Measurements from ENCODE around the gene ADAMTS16.

The ADAMTS16 gene

GRCh38 chr5:5326115-5326758 is 186.1 kb downstream of the ADAMTS16 start:
- DNase-seq (ENCODE audit: low read depth, low spot score), result no peak

GRCh38 chr5:5327126-5327525 is 187.0 kb downstream of the ADAMTS16 start:
- TF ChIP-seq EZH2 (IDR thresholded peaks at IDR 0.05), result no peak
- no peak for TF ChIP-seq FOXP2 (optimal IDR thresholded peaks at IDR 0.05; ENCODE audit: control extremely low read depth, extremely low read length, insufficient read depth)
- TF ChIP-seq POLR2AphosphoS5 (IDR thresholded peaks at IDR 0.05; ENCODE audit: borderline replicate concordance, low read depth, low read length), result no peak
- H3K9ac ChIP-seq (ENCODE audit: insufficient read length), result no peak overlapping the region
- H3K27ac ChIP-seq, result no peak overlapping the region
- H3K4me3 ChIP-seq, result no peak overlapping the region
- no peaks in the 10 kb centered on the region for H3K36me3 ChIP-seq (ENCODE audit: insufficient read depth, low read length)
- no peak for DNase-seq (ENCODE audit: low read depth, low spot score)
- H3K9me3 ChIP-seq (ENCODE audit: low read depth, low read length), result no peaks in the 10 kb centered on the region

More at GRCh38 chr5:5326115-5326758, 186.1 kb downstream of the ADAMTS16 start:
- Histone ChIP-seq H3K27ac (no peak overlapping the region), H3K4me3 (no peak overlapping the region), H3K9ac (ENCODE audit: insufficient read length) (no peak overlapping the region), H3K36me3 (ENCODE audit: insufficient read depth, low read length) (no peaks in the 10 kb centered on the region), H3K9me3 (ENCODE audit: low read depth, low read length) (no peaks in the 10 kb centered on the region)
- no peak for TF ChIP-seq FOXP2 (optimal IDR thresholded peaks at IDR 0.05; ENCODE audit: control extremely low read depth, extremely low read length, insufficient read depth)

DNA sequence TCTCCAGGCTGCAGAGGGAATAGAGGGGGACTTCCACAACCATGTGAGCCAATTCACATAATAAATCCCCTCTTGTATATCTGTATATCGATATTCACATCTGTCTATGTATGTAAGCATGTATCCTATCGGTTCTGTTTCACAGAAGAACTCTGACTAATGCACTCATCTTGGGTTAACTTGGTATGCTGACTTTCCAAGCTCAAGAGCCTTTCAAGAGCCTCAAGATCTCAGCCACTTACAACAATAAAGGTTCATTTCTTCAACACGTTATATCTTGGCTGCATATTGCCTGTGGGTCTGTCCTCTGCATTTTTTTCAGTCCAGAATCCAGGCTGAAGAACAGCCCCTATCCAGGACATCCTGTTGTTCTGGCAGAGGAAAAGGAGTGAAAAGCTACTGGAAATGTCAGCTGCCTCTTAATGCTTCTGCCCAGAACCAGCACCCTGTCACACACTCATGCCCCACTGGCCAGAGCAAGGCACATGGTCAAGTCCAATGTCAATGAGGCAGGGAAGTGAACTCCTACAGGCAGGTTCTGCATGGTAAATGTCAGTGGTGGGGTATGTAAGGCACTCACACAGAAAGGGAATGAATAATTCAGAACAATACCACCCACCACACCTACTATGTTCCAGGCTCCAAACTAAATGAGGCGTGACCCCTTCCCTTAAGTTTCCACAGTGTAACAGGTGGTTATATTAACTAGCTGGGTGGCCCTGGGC is 190.8 kb downstream of the ADAMTS16 start:
- no peak for DNase-seq (ENCODE audit: low read depth, low spot score)
- no peak for TF ChIP-seq EZH2 (IDR thresholded peaks at IDR 0.05)
- no peak for TF ChIP-seq FOXP2 (optimal IDR thresholded peaks at IDR 0.05; ENCODE audit: control extremely low read depth, extremely low read length, insufficient read depth)
- TF ChIP-seq POLR2AphosphoS5 (IDR thresholded peaks at IDR 0.05; ENCODE audit: borderline replicate concordance, low read depth, low read length), result no peak
- no peaks in the 10 kb centered on the region for H3K36me3 ChIP-seq (ENCODE audit: insufficient read depth, low read length)
- H3K4me3 ChIP-seq, result no peak overlapping the region
- H3K27ac ChIP-seq, result no peak overlapping the region
- H3K9ac ChIP-seq (ENCODE audit: insufficient read length), result no peak overlapping the region
- no peaks in the 10 kb centered on the region for H3K9me3 ChIP-seq (ENCODE audit: low read depth, low read length)

- no peak overlapping the region for H3K9ac ChIP-seq (ENCODE audit: insufficient read length)
- no peaks in the 10 kb centered on the region for H3K9me3 ChIP-seq (ENCODE audit: low read depth, low read length)
- DNase-seq (ENCODE audit: low read depth, low spot score), result no peak
- no peak overlapping the region for H3K27ac ChIP-seq
- H3K4me3 ChIP-seq, result no peak overlapping the region
- H3K36me3 ChIP-seq (ENCODE audit: insufficient read depth, low read length), result no peaks in the 10 kb centered on the region
- TF ChIP-seq POLR2AphosphoS5 (IDR thresholded peaks at IDR 0.05; ENCODE audit: borderline replicate concordance, low read depth, low read length), result no peak
- TF ChIP-seq EZH2 (IDR thresholded peaks at IDR 0.05), result no peak
- TF ChIP-seq FOXP2 (optimal IDR thresholded peaks at IDR 0.05; ENCODE audit: control extremely low read depth, extremely low read length, insufficient read depth), result no peak
Observed at GRCh38 chr5:5331848-5332247, 191.7 kb downstream of the ADAMTS16 start.

GRCh38 chr5:5332287-5332686 is 192.2 kb downstream of the ADAMTS16 start:
- no peak overlapping the region for H3K9ac ChIP-seq (ENCODE audit: insufficient read length)
- no peak for TF ChIP-seq EZH2 (IDR thresholded peaks at IDR 0.05)
- no peak for TF ChIP-seq POLR2AphosphoS5 (IDR thresholded peaks at IDR 0.05; ENCODE audit: borderline replicate concordance, low read depth, low read length)
- no peak for TF ChIP-seq FOXP2 (optimal IDR thresholded peaks at IDR 0.05; ENCODE audit: control extremely low read depth, extremely low read length, insufficient read depth)
- no peak for DNase-seq (ENCODE audit: low read depth, low spot score)
- no peak overlapping the region for H3K27ac ChIP-seq
- no peaks in the 10 kb centered on the region for H3K36me3 ChIP-seq (ENCODE audit: insufficient read depth, low read length)
- H3K4me3 ChIP-seq, result no peak overlapping the region
- H3K9me3 ChIP-seq (ENCODE audit: low read depth, low read length), result no peaks in the 10 kb centered on the region

DNA sequence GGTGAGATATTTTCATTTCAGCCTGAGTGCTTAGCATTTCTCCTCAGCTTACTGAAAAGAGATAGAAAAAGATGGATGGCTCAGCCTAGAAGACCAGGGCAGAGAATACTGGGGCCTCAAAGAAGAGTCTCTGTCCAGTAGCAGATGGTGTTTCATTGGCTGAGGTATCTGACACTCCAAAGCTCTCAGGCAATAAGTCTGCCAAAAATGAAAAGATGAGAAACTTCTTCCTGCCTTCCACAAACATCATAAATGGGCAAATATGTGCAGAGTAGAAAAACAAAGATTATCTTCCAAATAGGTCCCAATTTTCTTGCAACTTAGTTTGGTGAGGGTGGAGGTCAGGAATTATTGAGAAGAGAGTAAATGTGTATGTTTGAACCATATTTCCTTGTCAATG is 195.0 kb downstream of the ADAMTS16 start:
- no peak overlapping the region for H3K4me3 ChIP-seq
- DNase-seq (ENCODE audit: low read depth, low spot score), result no peak
- no peak overlapping the region for H3K27ac ChIP-seq
- TF ChIP-seq EZH2 (IDR thresholded peaks at IDR 0.05), result no peak
- no peak for TF ChIP-seq FOXP2 (optimal IDR thresholded peaks at IDR 0.05; ENCODE audit: control extremely low read depth, extremely low read length, insufficient read depth)
- no peak for TF ChIP-seq POLR2AphosphoS5 (IDR thresholded peaks at IDR 0.05; ENCODE audit: borderline replicate concordance, low read depth, low read length)
- no peaks in the 10 kb centered on the region for H3K36me3 ChIP-seq (ENCODE audit: insufficient read depth, low read length)
- H3K9me3 ChIP-seq (ENCODE audit: low read depth, low read length), result no peaks in the 10 kb centered on the region
- no peak overlapping the region for H3K9ac ChIP-seq (ENCODE audit: insufficient read length)

- H3K9ac ChIP-seq (ENCODE audit: insufficient read length), result no peak overlapping the region
- no peaks in the 10 kb centered on the region for H3K36me3 ChIP-seq (ENCODE audit: insufficient read depth, low read length)
- no peak overlapping the region for H3K4me3 ChIP-seq
- no peak for TF ChIP-seq EZH2 (IDR thresholded peaks at IDR 0.05)
- TF ChIP-seq POLR2AphosphoS5 (IDR thresholded peaks at IDR 0.05; ENCODE audit: borderline replicate concordance, low read depth, low read length), result no peak
- no peak for TF ChIP-seq FOXP2 (optimal IDR thresholded peaks at IDR 0.05; ENCODE audit: control extremely low read depth, extremely low read length, insufficient read depth)
- DNase-seq (ENCODE audit: low read depth, low spot score), result no peak
- no peak overlapping the region for H3K27ac ChIP-seq
- H3K9me3 ChIP-seq (ENCODE audit: low read depth, low read length), result no peaks in the 10 kb centered on the region
Observed at GRCh38 chr5:5335700-5336264, 195.7 kb downstream of the ADAMTS16 start.

- H3K4me3 ChIP-seq, result no peak overlapping the region
- no peak overlapping the region for H3K27ac ChIP-seq
- TF ChIP-seq FOXP2 (optimal IDR thresholded peaks at IDR 0.05; ENCODE audit: control extremely low read depth, extremely low read length, insufficient read depth) (no peak), POLR2AphosphoS5 (IDR thresholded peaks at IDR 0.05; ENCODE audit: borderline replicate concordance, low read depth, low read length) (no peak), EZH2 (IDR thresholded peaks at IDR 0.05) (no peak)
- no peaks in the 10 kb centered on the region for H3K9me3 ChIP-seq (ENCODE audit: low read depth, low read length)
- H3K9ac ChIP-seq (ENCODE audit: insufficient read length), result no peak overlapping the region
- no peak for DNase-seq (ENCODE audit: low read depth, low spot score)
- no peaks in the 10 kb centered on the region for H3K36me3 ChIP-seq (ENCODE audit: insufficient read depth, low read length)
Observed at GRCh38 chr5:5339257-5339656, 199.1 kb downstream of the ADAMTS16 start.
